ENCODE data around the gene ENO4. TPM values are rescaled to one million over a fixed set of nuclear protein-coding genes. Genes with fewer than 3 reads are reported as not detected.

ENO4 gene
- total RNA-seq, 2 experiments from 2014 or later, result not detected

DNA sequence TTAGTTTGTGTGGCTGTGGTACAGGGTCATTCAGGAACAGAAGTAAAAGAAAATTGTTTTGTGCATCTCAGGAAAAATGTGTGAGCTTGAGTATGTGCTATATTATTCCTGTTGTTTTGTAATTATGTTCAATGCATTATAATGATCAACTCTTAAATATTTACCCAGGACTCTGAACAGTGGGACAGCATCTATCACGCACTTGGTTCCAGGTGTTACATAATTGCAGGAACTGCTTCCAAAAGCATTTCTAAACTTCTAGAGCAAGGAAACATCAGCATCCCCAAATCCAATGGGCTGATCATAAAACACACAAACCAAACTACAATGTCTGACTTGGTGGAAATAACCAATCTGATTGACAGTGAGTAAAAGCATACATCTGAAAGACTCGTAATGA is 26.6 kb downstream of the ENO4 start:
- H3K4me1 Mint-ChIP-seq, result no peaks in the 10 kb centered on the region
- POLR2A ChIA-PET, result no interaction called here
- H3K4me3 Mint-ChIP-seq, result no peak overlapping the region
- no peak for DNase-seq
- intact Hi-C loops (cut with DNase I, micrococcal nuclease), result no loop called here
- ATAC-seq, result no peak
- no peak overlapping the region for H3K27ac Mint-ChIP-seq
- no peaks in the 10 kb centered on the region for H3K9me3 Mint-ChIP-seq (ENCODE audit: low read depth)
- CTCF ChIA-PET, result interaction anchor here (0.5 kb wide), 1 partner anchor 1090 kb away, joined by 3 read pairs; no protein-coding TSS in a partner anchor
- no peaks in the 10 kb centered on the region for H3K36me3 Mint-ChIP-seq (ENCODE audit: low read depth)
- peaks cover 6% of the 10 kb centered on the region for H3K27me3 Mint-ChIP-seq

DNA sequence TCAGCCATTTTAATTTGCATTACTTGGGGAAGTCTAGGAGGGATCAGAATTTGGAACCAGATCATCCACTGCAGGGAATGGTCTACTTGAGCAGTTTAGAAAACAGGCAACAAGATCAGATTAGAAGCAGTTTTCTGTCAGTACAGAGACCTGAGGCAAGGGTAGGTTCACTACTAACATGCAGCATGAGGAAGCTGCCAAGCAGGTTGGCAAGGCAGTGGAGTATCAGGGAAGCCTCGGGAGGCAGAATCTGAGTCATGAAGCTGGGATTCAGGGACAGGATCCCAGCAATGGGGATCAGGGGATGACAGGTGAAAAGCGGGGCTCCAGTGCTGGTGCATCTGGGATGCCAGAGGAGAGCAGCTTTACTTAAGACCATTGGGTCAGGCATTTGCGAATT is 28.1 kb downstream of the ENO4 start:
- Mint-ChIP-seq H3K36me3 (ENCODE audit: low read depth) (no peaks in the 10 kb centered on the region), H3K4me3 (no peak overlapping the region), H3K27ac (no peak overlapping the region), H3K27me3 (peaks cover 12% of the 10 kb centered on the region), H3K9me3 (ENCODE audit: low read depth) (no peaks in the 10 kb centered on the region), H3K4me1 (no peaks in the 10 kb centered on the region)
- intact Hi-C loops (cut with DNase I, micrococcal nuclease), result no loop called here
- DNase-seq (no peak), ATAC-seq (no peak)
- POLR2A ChIA-PET, result no interaction called here
- CTCF ChIA-PET, result interaction anchor here (0.7 kb wide), 1 partner anchor 290 kb away, joined by 3 read pairs; no protein-coding TSS in a partner anchor

DNA sequence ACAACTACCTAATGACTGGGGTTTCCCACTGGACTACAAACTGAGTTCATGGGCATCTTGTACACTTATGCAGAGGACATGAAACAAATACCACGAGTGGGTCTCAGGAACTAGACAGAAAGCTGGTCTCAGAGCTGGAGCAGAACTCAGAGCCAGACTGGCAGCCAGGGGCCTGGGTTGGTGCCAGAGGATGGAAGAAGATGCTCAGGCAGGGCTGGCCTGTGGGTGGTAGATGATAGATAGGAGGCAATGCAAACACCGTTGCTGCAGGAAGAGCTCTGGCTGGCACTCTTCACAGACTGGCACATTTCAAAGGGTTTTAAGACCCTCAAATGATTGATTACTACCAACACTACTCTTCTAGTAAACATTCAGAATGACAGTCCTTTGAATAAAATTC is 28.8 kb downstream of the ENO4 start:
- Mint-ChIP-seq H3K9me3 (ENCODE audit: low read depth) (no peaks in the 10 kb centered on the region), H3K4me1 (no peaks in the 10 kb centered on the region), H3K4me3 (no peak overlapping the region), H3K27ac (no peak overlapping the region), H3K36me3 (ENCODE audit: low read depth) (no peaks in the 10 kb centered on the region), H3K27me3 (peaks cover 12% of the 10 kb centered on the region)
- no peak for DNase-seq
- intact Hi-C loops (cut with DNase I, micrococcal nuclease), result no loop called here
- CTCF ChIA-PET, result no interaction called here
- ATAC-seq, result no peak
- POLR2A ChIA-PET, result no interaction called here

DNA sequence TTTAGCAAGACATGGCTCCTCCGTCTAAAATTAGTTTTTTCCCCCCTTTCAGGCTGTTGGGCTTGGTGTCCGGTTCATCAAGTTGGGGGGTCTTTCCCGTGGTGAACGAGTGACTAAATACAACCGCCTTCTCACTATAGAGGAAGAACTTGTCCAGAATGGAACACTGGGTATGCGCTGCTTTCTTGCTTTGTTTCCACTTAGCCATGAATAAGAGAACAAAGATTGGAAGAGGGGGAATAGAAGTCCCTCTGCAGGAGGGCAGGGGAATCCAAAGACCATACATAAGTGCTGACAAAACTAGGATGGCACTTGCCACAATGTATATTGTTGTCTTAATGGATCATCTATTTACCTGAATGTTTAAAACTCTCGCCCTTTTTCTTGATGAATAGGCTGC is 30.5 kb downstream of the ENO4 start:
- H3K4me3 Mint-ChIP-seq, result no peak overlapping the region
- ATAC-seq (no peak), DNase-seq (no peak)
- intact Hi-C loops (cut with DNase I, micrococcal nuclease), result no loop called here
- H3K27ac Mint-ChIP-seq, result no peak overlapping the region
- H3K36me3 Mint-ChIP-seq (ENCODE audit: low read depth), result no peaks in the 10 kb centered on the region
- CTCF ChIA-PET, result no interaction called here
- H3K4me1 Mint-ChIP-seq, result no peaks in the 10 kb centered on the region
- H3K27me3 Mint-ChIP-seq, result peaks cover 10% of the 10 kb centered on the region
- POLR2A ChIA-PET, result no interaction called here
- H3K9me3 Mint-ChIP-seq (ENCODE audit: low read depth), result no peaks in the 10 kb centered on the region

DNA sequence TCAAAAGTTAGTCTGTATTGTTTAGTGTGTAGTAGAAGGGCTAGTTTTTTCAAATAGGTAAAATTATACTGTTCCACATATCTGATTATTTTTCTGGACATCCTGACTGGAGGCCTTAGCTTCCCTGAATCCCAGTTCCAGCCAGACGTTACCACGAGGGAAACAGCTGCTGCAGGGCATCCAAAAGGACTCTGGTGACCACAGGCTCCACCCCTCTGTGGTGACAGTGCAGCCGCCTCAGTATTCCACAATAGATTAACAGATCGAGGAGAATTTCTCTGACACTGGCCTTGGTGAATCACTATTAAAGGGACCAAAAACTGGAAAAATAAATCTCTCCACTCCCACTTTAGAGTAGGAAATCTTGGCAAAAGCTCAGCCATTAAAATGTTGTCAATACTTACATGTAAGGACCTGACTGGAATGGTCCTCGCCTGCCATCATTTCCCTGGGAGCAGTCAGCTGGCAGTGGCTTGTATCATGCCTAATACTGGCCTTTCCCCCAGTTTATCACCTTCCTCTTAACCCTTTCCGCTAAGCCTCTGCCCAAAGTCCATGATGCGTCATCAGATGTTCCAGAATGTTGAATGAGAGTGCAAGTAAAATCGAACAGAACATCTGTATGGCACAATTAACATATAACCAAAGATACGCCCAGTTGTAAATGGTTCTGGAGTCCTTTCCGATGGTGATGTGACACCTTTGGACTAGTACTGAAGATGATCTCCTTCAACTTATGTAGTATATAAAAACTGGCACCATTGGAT is 31.6 kb downstream of the ENO4 start:
- ATAC-seq (no peak), DNase-seq (no peak)
- Mint-ChIP-seq H3K36me3 (ENCODE audit: low read depth) (no peaks in the 10 kb centered on the region), H3K4me1 (no peaks in the 10 kb centered on the region), H3K27ac (no peak overlapping the region), H3K4me3 (no peak overlapping the region), H3K9me3 (ENCODE audit: low read depth) (no peaks in the 10 kb centered on the region), H3K27me3 (peaks cover 10% of the 10 kb centered on the region)
- ChIA-PET CTCF (interaction anchor here (0.6 kb wide), 1 partner anchor 11 kb away, joined by 3 read pairs; no protein-coding TSS in a partner anchor), POLR2A (no interaction called here)
- intact Hi-C loops (cut with DNase I, micrococcal nuclease), result no loop called here

DNA sequence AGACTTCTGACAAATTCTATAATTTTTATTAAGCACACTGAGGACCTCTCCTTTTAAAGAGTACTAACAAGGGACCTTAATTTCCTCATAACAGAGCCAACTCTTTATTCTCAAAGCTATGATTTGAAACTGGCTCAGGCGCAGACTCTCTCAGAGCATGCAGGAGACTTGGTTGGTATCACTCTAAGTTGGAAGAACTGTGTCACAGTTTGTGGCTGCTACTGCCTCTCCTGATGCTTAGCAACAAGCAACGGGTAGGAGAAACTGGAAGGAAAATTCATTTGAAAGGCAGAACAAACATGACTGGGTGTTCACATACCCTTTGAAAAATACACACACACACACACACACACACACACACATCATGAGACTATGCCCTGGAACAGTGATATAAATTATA is 33.3 kb downstream of the ENO4 start:
- ATAC-seq (no peak), DNase-seq (no peak)
- Mint-ChIP-seq H3K4me1 (no peaks in the 10 kb centered on the region), H3K27ac (no peak overlapping the region), H3K9me3 (ENCODE audit: low read depth) (no peaks in the 10 kb centered on the region), H3K36me3 (ENCODE audit: low read depth) (no peaks in the 10 kb centered on the region), H3K4me3 (no peak overlapping the region), H3K27me3 (peaks cover 12% of the 10 kb centered on the region)
- ChIA-PET CTCF (no interaction called here), POLR2A (no interaction called here)
- intact Hi-C loops (cut with DNase I, micrococcal nuclease), result no loop called here

DNA sequence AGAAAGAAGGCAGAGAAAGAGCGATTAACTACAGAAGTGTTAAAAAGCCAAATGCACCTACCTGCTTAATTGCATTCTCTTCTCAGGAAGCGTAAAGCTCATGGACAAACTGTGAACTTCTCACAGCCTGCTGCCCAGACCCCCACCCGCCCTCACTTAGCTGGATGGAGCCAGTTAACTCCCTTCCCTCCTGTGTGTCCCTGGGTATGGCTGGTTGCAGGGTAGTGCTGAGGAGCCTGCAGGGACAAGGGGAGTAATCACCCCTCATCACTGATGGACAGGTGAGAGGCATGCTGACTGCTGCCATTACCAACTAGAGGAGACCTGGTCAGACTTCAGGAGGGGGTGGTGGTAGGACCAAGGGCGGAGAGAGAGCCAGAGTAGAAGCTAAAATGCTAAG is 37.5 kb downstream of the ENO4 start:
- ATAC-seq (no peak), DNase-seq (no peak)
- no peak overlapping the region for H3K27ac Mint-ChIP-seq
- H3K27me3 Mint-ChIP-seq, result peaks cover 14% of the 10 kb centered on the region
- intact Hi-C loops (cut with DNase I, micrococcal nuclease), result no loop called here
- CTCF ChIA-PET, result no interaction called here
- no peaks in the 10 kb centered on the region for H3K4me1 Mint-ChIP-seq
- POLR2A ChIA-PET, result no interaction called here
- no peaks in the 10 kb centered on the region for H3K9me3 Mint-ChIP-seq (ENCODE audit: low read depth)
- no peak overlapping the region for H3K4me3 Mint-ChIP-seq
- H3K36me3 Mint-ChIP-seq (ENCODE audit: low read depth), result no peaks in the 10 kb centered on the region

DNA sequence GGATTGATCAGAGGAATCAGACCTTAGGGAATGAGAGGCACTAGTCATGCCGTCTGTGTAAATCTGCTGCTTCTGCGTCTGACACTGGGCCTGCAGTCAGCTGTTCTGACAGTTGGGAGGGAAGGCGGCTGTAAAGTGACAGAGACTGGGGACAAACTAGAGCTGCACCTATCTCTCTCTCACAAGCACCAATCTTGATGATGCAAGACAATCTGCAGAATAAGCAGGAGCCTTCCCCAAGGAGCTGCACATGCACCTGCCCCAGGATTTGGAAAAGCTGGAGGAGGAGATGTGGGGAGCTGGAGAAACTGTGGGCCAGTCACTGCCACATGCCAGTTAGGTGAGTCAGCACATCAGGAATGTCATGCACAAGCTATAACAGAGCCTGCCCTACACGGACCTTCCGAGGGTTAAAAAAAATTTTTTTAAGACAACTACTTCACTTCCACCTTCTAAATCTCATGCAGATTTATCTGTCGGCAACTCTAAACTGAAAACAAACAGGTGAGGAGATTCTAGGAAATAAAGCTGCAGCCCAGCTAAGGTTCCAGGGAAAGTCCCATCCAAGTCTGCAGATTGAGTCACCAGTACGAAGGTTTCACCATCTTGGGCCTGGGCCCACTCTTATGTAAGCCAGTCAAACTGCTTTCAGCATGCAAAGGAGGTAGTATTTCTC is 39.2 kb downstream of the ENO4 start:
- peak; percentile 9 for DNase-seq
- ChIA-PET POLR2A (no interaction called here), CTCF (interaction anchor here (0.6 kb wide), 1 partner anchor 31 kb away, joined by 3 read pairs; no protein-coding TSS in a partner anchor)
- no peaks in the 10 kb centered on the region for H3K36me3 Mint-ChIP-seq (ENCODE audit: low read depth)
- intact Hi-C loops (cut with DNase I, micrococcal nuclease), result no loop called here
- ATAC-seq, result no peak
- H3K9me3 Mint-ChIP-seq (ENCODE audit: low read depth), result no peaks in the 10 kb centered on the region
- no peaks in the 10 kb centered on the region for H3K4me1 Mint-ChIP-seq
- H3K27me3 Mint-ChIP-seq, result peaks cover 21% of the 10 kb centered on the region
- H3K4me3 Mint-ChIP-seq, result no peak overlapping the region
- no peak overlapping the region for H3K27ac Mint-ChIP-seq

DNA sequence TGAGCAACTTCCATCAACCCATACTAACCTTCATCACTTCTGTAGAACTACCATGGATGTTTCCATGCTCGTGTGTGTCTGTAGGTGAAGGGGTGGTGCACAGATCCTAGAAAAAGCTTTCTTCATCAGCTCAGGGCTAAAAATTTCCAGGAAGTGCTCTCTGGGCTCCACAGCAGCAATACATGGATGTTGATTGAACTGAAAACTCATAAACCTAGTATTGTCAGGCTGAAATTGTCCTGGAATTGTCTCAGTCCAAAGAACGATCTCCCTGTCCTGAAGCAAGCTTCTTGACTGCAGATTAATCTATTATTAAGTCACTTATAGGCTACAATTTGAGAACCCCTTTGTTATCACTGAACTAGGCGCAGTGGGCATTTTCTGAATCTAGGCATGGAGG is 39.8 kb downstream of the ENO4 start:
- Mint-ChIP-seq H3K27ac (no peak overlapping the region), H3K4me3 (no peak overlapping the region), H3K9me3 (ENCODE audit: low read depth) (no peaks in the 10 kb centered on the region), H3K27me3 (peaks cover 22% of the 10 kb centered on the region), H3K36me3 (ENCODE audit: low read depth) (no peaks in the 10 kb centered on the region), H3K4me1 (no peaks in the 10 kb centered on the region)
- ATAC-seq, result no peak
- ChIA-PET CTCF (interaction anchor here (0.6 to 0.8 kb wide), 2 partner anchors 15 to 31 kb away, joined by 3 read pairs; no protein-coding TSS in a partner anchor), POLR2A (no interaction called here)
- intact Hi-C loops (cut with DNase I, micrococcal nuclease), result no loop called here
- DNase-seq, result no peak

DNA sequence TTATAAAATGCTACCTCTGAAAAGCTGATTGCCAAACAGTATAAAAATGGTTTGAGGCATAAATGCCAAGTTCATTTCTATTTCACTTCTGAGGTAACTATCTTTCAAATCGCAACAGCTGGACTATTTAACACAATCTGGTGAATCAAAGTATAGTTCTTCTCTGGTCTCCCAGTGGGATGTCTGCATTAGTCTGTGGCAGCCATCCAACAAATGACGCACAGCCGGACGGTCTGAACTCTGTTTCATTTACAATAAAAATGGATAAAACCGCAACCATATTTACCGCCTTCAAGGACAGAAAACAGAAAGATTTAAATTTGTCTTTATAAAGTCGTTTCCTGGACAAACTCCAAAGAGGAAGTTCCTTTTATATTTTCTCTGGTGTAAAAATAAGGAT is 41.9 kb downstream of the ENO4 start:
- intact Hi-C loops (cut with DNase I, micrococcal nuclease), result no loop called here
- H3K4me3 Mint-ChIP-seq, result no peak overlapping the region
- ChIA-PET POLR2A (no interaction called here), CTCF (interaction anchor here (1.1 to 1.4 kb wide), 2 partner anchors 9 to 283 kb away, joined by 3 to 4 read pairs; no protein-coding TSS in a partner anchor)
- H3K27me3 Mint-ChIP-seq, result peaks cover 25% of the 10 kb centered on the region
- DNase-seq (no peak), ATAC-seq (no peak)
- H3K36me3 Mint-ChIP-seq (ENCODE audit: low read depth), result no peaks in the 10 kb centered on the region
- no peaks in the 10 kb centered on the region for H3K9me3 Mint-ChIP-seq (ENCODE audit: low read depth)
- H3K27ac Mint-ChIP-seq, result no peak overlapping the region
- no peaks in the 10 kb centered on the region for H3K4me1 Mint-ChIP-seq

DNA sequence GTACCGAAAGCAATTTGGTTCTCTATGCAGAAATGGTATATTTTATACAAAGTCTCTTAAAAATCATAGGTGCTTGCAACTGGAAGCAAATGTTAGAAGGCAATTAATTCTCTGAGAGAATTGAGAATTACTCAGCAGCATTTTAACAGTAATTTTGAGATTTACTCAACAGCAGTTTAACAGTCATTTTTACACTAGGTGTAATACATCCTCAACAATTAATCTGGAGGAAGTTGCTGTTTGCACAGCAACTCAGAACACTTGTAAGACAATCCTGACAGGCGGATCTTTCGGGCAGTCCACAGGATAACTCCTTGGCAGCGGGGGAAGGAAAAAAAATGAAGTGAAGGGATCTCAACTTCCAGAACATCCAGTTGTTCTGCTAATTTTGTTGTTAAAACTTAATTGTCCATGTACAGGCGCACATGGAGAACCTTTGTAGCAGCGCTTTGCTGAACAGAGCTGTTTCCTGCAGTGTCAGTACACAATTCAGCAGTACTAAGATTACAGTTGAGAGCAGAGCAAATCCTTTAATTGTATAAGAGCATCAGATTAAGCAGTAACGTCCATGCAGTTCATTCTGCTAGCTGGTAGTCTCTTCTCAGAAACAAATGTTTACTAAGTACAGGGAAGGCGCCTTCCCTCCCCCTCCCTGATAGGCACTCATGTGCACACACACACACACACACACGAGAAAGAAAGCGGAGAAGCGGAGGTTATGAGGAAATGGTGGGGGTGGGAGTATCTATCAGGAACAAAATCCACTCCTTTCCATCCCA is 43.8 kb downstream of the ENO4 start:
- CTCF ChIA-PET, result no interaction called here

DNA sequence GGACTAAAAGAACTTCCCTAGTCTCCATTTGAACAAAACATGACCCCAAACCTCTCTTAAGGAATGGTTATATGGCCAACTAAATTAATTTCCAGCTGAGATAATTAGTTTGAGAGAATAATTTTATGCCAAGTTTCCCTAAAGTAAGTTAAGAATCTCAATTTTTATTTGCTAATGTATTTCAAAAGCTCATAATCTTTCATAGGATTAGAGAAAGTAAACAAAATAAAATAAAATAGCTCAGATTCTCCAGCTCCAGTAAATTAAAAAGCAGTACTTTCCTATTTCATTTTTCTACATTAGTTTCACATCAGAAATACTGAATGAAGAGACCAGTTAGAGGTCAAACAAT is 44.4 kb downstream of the ENO4 start:
- no peak overlapping the region for H3K27ac Mint-ChIP-seq
- H3K4me3 Mint-ChIP-seq, result no peak overlapping the region
- no peak for ATAC-seq
- CTCF ChIA-PET, result interaction anchor here (1.2 kb wide), 1 partner anchor 9 kb away, joined by 3 read pairs; no protein-coding TSS in a partner anchor
- H3K9me3 Mint-ChIP-seq (ENCODE audit: low read depth), result no peaks in the 10 kb centered on the region
- H3K4me1 Mint-ChIP-seq, result no peaks in the 10 kb centered on the region
- intact Hi-C loops (cut with DNase I, micrococcal nuclease), result no loop called here
- H3K27me3 Mint-ChIP-seq, result peaks cover 21% of the 10 kb centered on the region
- POLR2A ChIA-PET, result no interaction called here
- no peaks in the 10 kb centered on the region for H3K36me3 Mint-ChIP-seq (ENCODE audit: low read depth)
- DNase-seq, result no peak

More for the DNA sequence above, 43.8 kb downstream of the ENO4 start:
- no peak for ATAC-seq
- DNase-seq, result no peak
- Mint-ChIP-seq H3K9me3 (ENCODE audit: low read depth) (no peaks in the 10 kb centered on the region), H3K27ac (no peak overlapping the region), H3K4me3 (no peak overlapping the region), H3K4me1 (no peaks in the 10 kb centered on the region), H3K27me3 (peaks cover 21% of the 10 kb centered on the region), H3K36me3 (ENCODE audit: low read depth) (no peaks in the 10 kb centered on the region)
- POLR2A ChIA-PET, result no interaction called here
- intact Hi-C loops (cut with DNase I, micrococcal nuclease), result no loop called here
